Stomach (tissue), 9 donors: ENCODE results near the gene SGPL1. TPM values are rescaled to one million over a fixed set of nuclear protein-coding genes. Genes with fewer than 3 reads are reported as not detected.

Experiments used
- DNase-seq, 2 donors: peaks; one replicate each; pipeline versions ENCODE4 v3.0.0 to v3.0.0-alpha.2; 2013 to 2019
- H3K27ac ChIP-seq, 5 donors: fragments of 200-600 bp in 4 of 5; sonication (generic) in 4 of 5; one replicate each; pipeline ENCODE4 v1.5.1; 2013 to 2019; ENCODE audit warnings: mild to moderate bottlenecking in 1 of 5, moderate library complexity in 1 of 5
- H3K27me3 ChIP-seq, 3 donors: fragments of 200-600 bp; sonication (generic); one replicate each; pipeline ENCODE4 v1.5.1; 2017 to 2019; ENCODE audit warnings: mixed run types in 1 of 3
- H3K36me3 ChIP-seq, 4 donors: fragments of 200-600 bp; sonication (generic); 1 replicate in 3 of 4; 2 replicates in 1 of 4; pipeline ENCODE4 v1.5.1; 2016 to 2019
- H3K4me1 ChIP-seq, 4 donors: fragments of 200-600 bp; sonication (generic); one replicate each; pipeline ENCODE4 v1.5.1; 2016 to 2019
- H3K4me3 ChIP-seq, 4 donors: fragments of 200-600 bp; sonication (generic) in 3 of 4; one replicate each; pipeline ENCODE4 v1.5.1; 2016 to 2019; ENCODE audit warnings: mild to moderate bottlenecking in 1 of 4
- H3K9me3 ChIP-seq, 4 donors: fragments of 200-600 bp; sonication (generic); one replicate each; pipeline ENCODE4 v1.5.1; 2016 to 2019
- CTCF ChIP-seq, 7 experiments: fragments of 450-650 bp in 4 of 7; fragments of 200-600 bp in 3 of 7; sonication (generic) in 3 of 7; IDR thresholded peaks; one replicate each; pipeline ENCODE4 v1.5.1; 2016 to 2019; ENCODE audit warnings: antibody characterized with exemption in 7 of 7, control low read depth in 2 of 7, mild to moderate bottlenecking in 1 of 7
- EP300 ChIP-seq: sonication (generic); formaldehyde crosslinking; IDR thresholded peaks from one replicate; pipeline ENCODE4 v1.6.1; 2017; ENCODE audit warnings: antibody characterized with exemption
- POLR2A ChIP-seq, 4 donors: fragments of 450-650 bp; IDR thresholded peaks; one replicate each; pipeline ENCODE4 v1.6.1; 2016; ENCODE audit warnings: antibody characterized with exemption in 4 of 4, control low read depth in 2 of 4, mild to moderate bottlenecking in 1 of 4, moderate library complexity in 1 of 4
- POLR2AphosphoS5 ChIP-seq, 3 donors: sonication (generic); formaldehyde crosslinking; IDR thresholded peaks; one replicate each; pipeline ENCODE4 v1.6.1; 2016; ENCODE audit warnings: antibody characterized with exemption in 3 of 3
- WGBS, 5 donors: extraction: QIAGEN DNeasy Blood & Tissue Kit in 3 of 5; methylation state at CpG; one replicate each; pipeline versions ENCODE4 v1.1.5 to v1.1.7; 2013 to 2018; 5-methylcytosine and 5-hydroxymethylcytosine counted together
- intact Hi-C: fragments of 100-400 bp; cut with DNase I; formaldehyde crosslinking; loops from one replicate; pipeline ENCODE4 v1.15.1; 2023; ENCODE audit warnings: low total_unique reads
- polyA plus RNA-seq, 3 donors: library from polyadenylated mRNA; stranded (reverse); fragments of 200-250 nt; gene quantifications; one replicate each; pipeline ENCODE4 v1.2.3, GENCODE V29; 2013
- total RNA-seq, 5 donors: library from RNA; depleted of rRNA; stranded (reverse); fragments of >200 nt; gene quantifications; one replicate each; pipeline versions ENCODE4 v1.1.0 to v1.2.3, GENCODE V29; 2014 to 2016
- donor health status: healthy with polysubstance abuse.
- donor health status: Bipolar disorder and iron deficiency.
- donor health status: healthy.

The SGPL1 gene
- total and polyA plus RNA-seq, 8 donors = 1.2 to 65.5 (median 15.6) TPM

- DNase-seq = no peak
- H3K4me3 ChIP-seq = no peak overlapping the region
- no peaks in the 10 kb centered on the region for H3K9me3 ChIP-seq
- TF ChIP-seq POLR2AphosphoS5 (IDR thresholded peaks at IDR 0.05) (no peak), POLR2A (IDR thresholded peaks at IDR 0.05) (no peak), EP300 (no peak), CTCF (IDR thresholded peaks at IDR 0.05) (no peak)
- 49 to 69% (median 54%) methylated on average over 3 of the region's 3 CpGs for WGBS, 5 donors
- H3K36me3 ChIP-seq = no peaks in the 10 kb centered on the region
- intact Hi-C loops = no loop called here
- no peak overlapping the region for H3K27ac ChIP-seq
- H3K27me3 ChIP-seq = no peaks in the 10 kb centered on the region
- peaks cover 0 to 4% (median 2%) of the 10 kb centered on the region in 4 donors for H3K4me1 ChIP-seq
Measured at GRCh38 chr10:70898687-70899086, 82.9 kb downstream of the SGPL1 start.

- Histone ChIP-seq H3K4me1 (peaks cover 0 to 4% (median 2%) of the 10 kb centered on the region in 4 donors), H3K4me3 (no peak overlapping the region), H3K9me3 (no peaks in the 10 kb centered on the region), H3K27me3 (no peaks in the 10 kb centered on the region), H3K36me3 (no peaks in the 10 kb centered on the region), H3K27ac (no peak overlapping the region)
- WGBS, 5 donors = 70 to 86% (median 82%) methylated on average over 4 of the region's 4 CpGs
- TF ChIP-seq POLR2A (IDR thresholded peaks at IDR 0.05) (no peak), POLR2AphosphoS5 (IDR thresholded peaks at IDR 0.05) (no peak), EP300 (no peak), CTCF (IDR thresholded peaks at IDR 0.05) (no peak)
- intact Hi-C loops = no loop called here
- DNase-seq = no peak
Measured at GRCh38 chr10:70899096-70899495, 83.3 kb downstream of the SGPL1 start.

GRCh38 chr10:70901276-70901878 lies 85.6 kb downstream of the SGPL1 start:
- TF ChIP-seq POLR2AphosphoS5 (IDR thresholded peaks at IDR 0.05) = no peak
- no peak for TF ChIP-seq EP300
- no peak for TF ChIP-seq CTCF (IDR thresholded peaks at IDR 0.05)
- TF ChIP-seq POLR2A (IDR thresholded peaks at IDR 0.05) = no peak
- DNase-seq = no peak
- Histone ChIP-seq H3K9me3 (no peaks in the 10 kb centered on the region), H3K27me3 (no peaks in the 10 kb centered on the region), H3K4me3 (no peak overlapping the region), H3K27ac (no peak overlapping the region), H3K36me3 (no peaks in the 10 kb centered on the region), H3K4me1 (peaks cover 0 to 4% (median 2%) of the 10 kb centered on the region in 4 donors)
- intact Hi-C loops = no loop called here
- 87 to 97% (median 93%) methylated on average over 10 to 13 of the region's 13 CpGs for WGBS, 5 donors

DNA sequence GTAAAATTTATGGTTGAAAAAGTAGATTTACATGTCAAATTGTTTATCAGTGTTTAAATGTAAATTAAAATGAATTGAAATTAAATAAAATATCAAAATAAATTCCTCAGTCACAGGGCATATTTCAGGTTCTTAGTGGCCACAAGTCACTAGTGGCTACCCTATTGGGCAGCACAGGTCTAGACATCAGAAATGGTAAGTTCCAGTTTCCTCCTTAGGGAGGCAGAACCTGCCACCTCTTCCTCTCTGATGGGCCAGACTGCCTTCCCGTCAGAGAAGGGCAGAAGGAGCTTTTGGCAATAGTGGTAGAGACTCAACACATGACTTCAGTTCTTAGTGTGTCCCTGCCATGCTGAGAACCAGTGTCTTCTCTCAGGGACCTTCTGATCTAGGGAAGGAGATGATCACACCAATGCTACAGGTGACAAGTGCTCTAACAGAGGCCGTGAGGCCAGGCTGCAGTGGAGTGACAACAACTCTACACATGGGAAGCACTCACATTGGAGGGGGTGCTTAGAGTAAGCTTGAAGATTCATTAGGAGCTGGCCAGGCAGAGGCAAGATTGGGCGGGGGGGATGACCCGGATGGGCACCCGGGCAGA lies 87.0 kb downstream of the SGPL1 start:
- peaks cover 0 to 11% (median 5%) of the 10 kb centered on the region in 4 donors for H3K4me1 ChIP-seq
- no peak overlapping the region for H3K4me3 ChIP-seq
- WGBS, 5 donors = 74 to 88% (median 80%) methylated on average over 5 of the region's 5 CpGs
- no peaks in the 10 kb centered on the region for H3K9me3 ChIP-seq
- TF ChIP-seq POLR2AphosphoS5 (IDR thresholded peaks at IDR 0.05) = no peak
- H3K36me3 ChIP-seq = no peaks in the 10 kb centered on the region
- intact Hi-C loops = no loop called here
- H3K27me3 ChIP-seq = no peaks in the 10 kb centered on the region
- DNase-seq = no peak
- no peak overlapping the region for H3K27ac ChIP-seq
